Natural killer cell (primary cell): ENCODE data around the gene MON2. TPM values are rescaled to one million over a fixed set of nuclear protein-coding genes. Genes with fewer than 3 reads are reported as not detected.

Source experiments
- ATAC-seq, 3 donors: fragments of 150-1000 bp in 2 of 3; fragments of 200-7000 bp in 1 of 3; cut with Tn5 transposase; 1 replicate in 1 of 3; 2 replicates in 2 of 3; pipeline ENCODE4 v1.10.0; 2021; ENCODE audit warnings: mild to moderate bottlenecking in 2 of 3, moderate library complexity in 2 of 3
- DNase-seq, 2 donors: peaks; one replicate each; pipeline versions ENCODE4 v3.0.0 to v3.0.0-alpha.2; 2013 to 2021; ENCODE audit warnings: mixed read lengths in 1 of 2
- H3K27ac ChIP-seq: one replicate; pipeline ENCODE4 v1.5.1; 2013; ENCODE audit warnings: mild to moderate bottlenecking, low read length
- H3K27me3 ChIP-seq: one replicate; pipeline ENCODE4 v1.6.1; 2013; ENCODE audit warnings: low read length; ENCODE audit not compliant: control insufficient read depth, insufficient read depth
- H3K36me3 ChIP-seq: one replicate; pipeline ENCODE4 v1.6.1; 2013; ENCODE audit warnings: low read length; ENCODE audit not compliant: control insufficient read depth, insufficient read depth
- H3K4me1 ChIP-seq: one replicate; pipeline ENCODE4 v1.6.1; 2013; ENCODE audit warnings: low read length; ENCODE audit not compliant: control insufficient read depth, insufficient read depth
- H3K4me3 ChIP-seq: one replicate; pipeline ENCODE4 v1.5.1; 2013; ENCODE audit warnings: low read length
- H3K9me3 ChIP-seq: one replicate; pipeline ENCODE4 v1.6.1; 2013; ENCODE audit warnings: low read length; ENCODE audit not compliant: control insufficient read depth, insufficient read depth
- H3K27ac Mint-ChIP-seq, 2 donors: one replicate each; pipeline ENCODE4 v1.8.0; 2022; ENCODE audit warnings: mild to moderate bottlenecking in 2 of 2, mixed read lengths in 2 of 2, moderate library complexity in 1 of 2
- H3K27me3 Mint-ChIP-seq, 2 donors: one replicate each; pipeline ENCODE4 v1.8.0; 2022; ENCODE audit warnings: low read depth in 2 of 2, mixed read lengths in 2 of 2
- H3K36me3 Mint-ChIP-seq: one replicate; pipeline ENCODE4 v1.8.0; 2022; ENCODE audit warnings: mixed read lengths
- H3K4me1 Mint-ChIP-seq, 2 donors: one replicate each; pipeline ENCODE4 v1.8.0; 2022; ENCODE audit warnings: mixed read lengths in 2 of 2
- H3K4me3 Mint-ChIP-seq: one replicate; pipeline ENCODE4 v1.8.0; 2022; ENCODE audit warnings: mild to moderate bottlenecking, moderate library complexity, mixed read lengths
- H3K9me3 Mint-ChIP-seq, 2 donors: one replicate each; pipeline ENCODE4 v1.8.0; 2022; ENCODE audit warnings: mixed read lengths in 2 of 2
- WGBS: methylation state at CpG from one replicate; pipeline ENCODE4 v1.1.7; 2013; ENCODE audit warnings: missing lambda C conversion rate; ENCODE audit not compliant: insufficient coverage; 5-methylcytosine and 5-hydroxymethylcytosine counted together
- intact Hi-C: fragments of 100-400 bp; cut with micrococcal nuclease; formaldehyde crosslinking; loops from one replicate; pipeline ENCODE4 v1.14.2; 2022
- total RNA-seq, 4 donors: library from RNA; stranded (reverse); fragments of 120-200 nt in 1 of 4; gene quantifications; one replicate each; pipeline versions ENCODE4 v1.2.3 to v1.2.4, GENCODE V29; 2013 to 2022
- TF ChIP-seq, protein P1 (sequence below): fragments of 200-600 bp; IDR thresholded peaks from one replicate; pipeline ENCODE4 v1.8.0; 2022; ENCODE audit warnings: antibody characterized with exemption

The MON2 gene
- total RNA-seq, 3 donors from 2014 or later (not counting 1 experiment from before 2014, with no cell fraction given), result 80.0 to 100 (median 86.7) TPM

DNA sequence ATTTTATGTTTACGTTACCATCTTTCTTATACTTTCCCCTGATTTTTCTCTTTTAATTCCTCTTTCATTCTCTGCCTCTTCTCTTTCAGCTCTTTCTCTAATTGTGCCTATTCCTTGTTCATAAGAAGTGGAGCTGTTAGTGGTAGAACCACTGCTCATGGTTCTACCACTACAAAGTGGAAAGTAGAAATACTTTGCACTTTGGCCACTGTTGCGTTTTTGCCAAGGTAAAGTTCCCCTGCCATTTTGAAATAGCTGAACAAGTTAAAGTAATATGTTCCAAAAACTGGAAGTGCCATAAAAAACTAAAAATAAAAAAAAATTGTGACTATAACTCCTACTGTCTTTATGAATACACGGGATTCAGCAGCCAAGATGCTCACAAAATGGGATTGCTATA lies 130.6 kb downstream of the MON2 start:
- Histone ChIP-seq H3K36me3 (no peaks in the 10 kb centered on the region), H3K27ac (no peak overlapping the region), H3K4me1 (no peaks in the 10 kb centered on the region), H3K9me3 (no peaks in the 10 kb centered on the region), H3K27me3 (no peaks in the 10 kb centered on the region), H3K4me3 (no peak overlapping the region)
- H3K27ac Mint-ChIP-seq, result no peak overlapping the region
- H3K27me3 Mint-ChIP-seq, result no peaks in the 10 kb centered on the region
- no peak overlapping the region for H3K4me3 Mint-ChIP-seq
- ATAC-seq (no peak), DNase-seq (no peak)
- H3K4me1 Mint-ChIP-seq, result peaks cover 0 to under 1% of the 10 kb centered on the region in 2 donors
- H3K36me3 Mint-ChIP-seq, result no peaks in the 10 kb centered on the region
- intact Hi-C loops, result no loop called here
- TF ChIP-seq, protein P1, sequence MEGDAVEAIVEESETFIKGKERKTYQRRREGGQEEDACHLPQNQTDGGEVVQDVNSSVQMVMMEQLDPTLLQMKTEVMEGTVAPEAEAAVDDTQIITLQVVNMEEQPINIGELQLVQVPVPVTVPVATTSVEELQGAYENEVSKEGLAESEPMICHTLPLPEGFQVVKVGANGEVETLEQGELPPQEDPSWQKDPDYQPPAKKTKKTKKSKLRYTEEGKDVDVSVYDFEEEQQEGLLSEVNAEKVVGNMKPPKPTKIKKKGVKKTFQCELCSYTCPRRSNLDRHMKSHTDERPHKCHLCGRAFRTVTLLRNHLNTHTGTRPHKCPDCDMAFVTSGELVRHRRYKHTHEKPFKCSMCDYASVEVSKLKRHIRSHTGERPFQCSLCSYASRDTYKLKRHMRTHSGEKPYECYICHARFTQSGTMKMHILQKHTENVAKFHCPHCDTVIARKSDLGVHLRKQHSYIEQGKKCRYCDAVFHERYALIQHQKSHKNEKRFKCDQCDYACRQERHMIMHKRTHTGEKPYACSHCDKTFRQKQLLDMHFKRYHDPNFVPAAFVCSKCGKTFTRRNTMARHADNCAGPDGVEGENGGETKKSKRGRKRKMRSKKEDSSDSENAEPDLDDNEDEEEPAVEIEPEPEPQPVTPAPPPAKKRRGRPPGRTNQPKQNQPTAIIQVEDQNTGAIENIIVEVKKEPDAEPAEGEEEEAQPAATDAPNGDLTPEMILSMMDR, result no peak
- WGBS, result 95% methylated on average over 3 of the region's 3 CpGs
- no peaks in the 10 kb centered on the region for H3K9me3 Mint-ChIP-seq

DNA sequence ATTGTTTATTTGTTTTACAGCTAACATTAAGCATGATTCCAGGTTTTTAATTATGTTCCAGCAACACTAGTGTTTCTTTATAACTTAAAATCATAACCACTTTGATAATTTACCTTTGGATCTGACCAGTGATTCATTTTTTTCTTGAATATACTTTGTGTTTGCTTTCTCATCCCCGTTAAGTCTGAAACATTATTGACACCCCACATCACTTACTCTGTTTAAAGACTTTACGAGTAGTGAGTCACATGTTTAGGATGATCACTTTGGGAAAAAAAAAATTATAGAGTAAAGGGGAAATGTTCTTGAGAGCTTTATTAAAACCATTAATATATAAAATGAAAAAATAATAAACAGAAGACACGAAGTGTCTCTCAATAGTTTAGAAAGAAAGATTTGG lies 132.2 kb downstream of the MON2 start:
- DNase-seq (no peak), ATAC-seq (no peak)
- no peaks in the 10 kb centered on the region for H3K36me3 Mint-ChIP-seq
- no peaks in the 10 kb centered on the region for H3K27me3 ChIP-seq
- H3K27me3 Mint-ChIP-seq, result no peaks in the 10 kb centered on the region
- H3K4me3 ChIP-seq, result no peak overlapping the region
- peaks cover 4 to 8% of the 10 kb centered on the region in 2 donors for H3K4me1 Mint-ChIP-seq
- no CpG with 5 or more reads among the region's 3 CpGs for WGBS
- no peaks in the 10 kb centered on the region for H3K4me1 ChIP-seq
- no peak overlapping the region for H3K27ac ChIP-seq
- no peaks in the 10 kb centered on the region for H3K9me3 Mint-ChIP-seq
- H3K9me3 ChIP-seq, result no peaks in the 10 kb centered on the region
- intact Hi-C loops, result no loop called here
- H3K36me3 ChIP-seq, result no peaks in the 10 kb centered on the region
- H3K27ac Mint-ChIP-seq, result no peak overlapping the region
- TF ChIP-seq, protein P1, result no peak
- no peak overlapping the region for H3K4me3 Mint-ChIP-seq

GRCh38 chr12:62599854-62600437 lies 133.3 kb downstream of the MON2 start:
- no peak for ATAC-seq
- Mint-ChIP-seq H3K4me1 (peaks cover 15 to 19% of the 10 kb centered on the region in 2 donors), H3K27ac (peak overlapping the region in 1 of 2 donors; percentile 99), H3K27me3 (no peaks in the 10 kb centered on the region), H3K36me3 (no peaks in the 10 kb centered on the region), H3K4me3 (peak overlapping the region; percentile 33), H3K9me3 (no peaks in the 10 kb centered on the region)
- peaks cover 3% of the 10 kb centered on the region for H3K4me1 ChIP-seq
- no peaks in the 10 kb centered on the region for H3K9me3 ChIP-seq
- no peaks in the 10 kb centered on the region for H3K27me3 ChIP-seq
- intact Hi-C loops, result no loop called here
- no peak overlapping the region for H3K4me3 ChIP-seq
- H3K27ac ChIP-seq, result no peak overlapping the region
- TF ChIP-seq, protein P1, result no peak
- 88% methylated on average over 3 of the region's 5 CpGs for WGBS
- H3K36me3 ChIP-seq, result no peaks in the 10 kb centered on the region
- no peak for DNase-seq

DNA sequence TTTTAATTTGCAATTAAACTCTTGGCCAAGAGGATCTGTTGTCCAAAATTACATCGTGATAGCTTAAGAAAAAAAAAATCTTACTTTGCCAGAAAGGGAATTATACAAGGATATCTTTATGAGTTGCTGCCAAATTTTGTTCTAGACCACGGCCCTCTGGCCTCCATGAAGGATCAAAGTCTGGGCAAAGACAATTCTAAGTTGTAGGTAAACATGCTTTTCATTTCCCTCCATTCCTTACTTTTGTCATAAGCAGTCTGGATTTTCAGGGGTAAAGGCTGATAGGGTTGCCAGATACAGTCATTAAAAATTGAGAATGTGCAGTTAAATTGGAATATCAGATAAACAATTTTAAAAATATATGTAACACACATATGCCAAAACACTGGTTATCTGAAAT lies 135.1 kb downstream of the MON2 start:
- ATAC-seq (no peak), DNase-seq (no peak)
- peaks cover 3% of the 10 kb centered on the region for H3K4me1 ChIP-seq
- no peaks in the 10 kb centered on the region for H3K27me3 ChIP-seq
- intact Hi-C loops, result loop anchor here (2.0 kb wide), 1 partner anchor 135 kb away; the partner anchor contains the start of gene MON2
- H3K27ac Mint-ChIP-seq, result peak overlapping the region; percentile 99 to 100
- no peaks in the 10 kb centered on the region for H3K36me3 Mint-ChIP-seq
- peaks cover 33 to 35% of the 10 kb centered on the region in 2 donors for H3K4me1 Mint-ChIP-seq
- no peaks in the 10 kb centered on the region for H3K27me3 Mint-ChIP-seq
- H3K36me3 ChIP-seq, result no peaks in the 10 kb centered on the region
- TF ChIP-seq, protein P1, result no peak
- WGBS, result 100% methylated on average over 1 of the region's 2 CpGs
- H3K4me3 Mint-ChIP-seq, result peak overlapping the region; percentile 91
- H3K9me3 Mint-ChIP-seq, result no peaks in the 10 kb centered on the region
- peak overlapping the region; percentile 61 for H3K4me3 ChIP-seq
- H3K9me3 ChIP-seq, result no peaks in the 10 kb centered on the region
- H3K27ac ChIP-seq, result peak overlapping the region; percentile 98
